Activated T-cell treated with anti-CD3 and anti-CD28 coated beads, Interleukin-2, amount 50 U/mL, for 1 hour (primary cell): ENCODE results near the gene FOXO3.
"Not testable (repeated sequence)": the region's sequence is repeated elsewhere in the genome, so short reads cannot be mapped to it uniquely, and the experiment has no call there.

Experiments
- DNase-seq: peaks from one replicate; pipeline ENCODE4 v3.0.0-alpha.2; 2020

The FOXO3 gene

DNA sequence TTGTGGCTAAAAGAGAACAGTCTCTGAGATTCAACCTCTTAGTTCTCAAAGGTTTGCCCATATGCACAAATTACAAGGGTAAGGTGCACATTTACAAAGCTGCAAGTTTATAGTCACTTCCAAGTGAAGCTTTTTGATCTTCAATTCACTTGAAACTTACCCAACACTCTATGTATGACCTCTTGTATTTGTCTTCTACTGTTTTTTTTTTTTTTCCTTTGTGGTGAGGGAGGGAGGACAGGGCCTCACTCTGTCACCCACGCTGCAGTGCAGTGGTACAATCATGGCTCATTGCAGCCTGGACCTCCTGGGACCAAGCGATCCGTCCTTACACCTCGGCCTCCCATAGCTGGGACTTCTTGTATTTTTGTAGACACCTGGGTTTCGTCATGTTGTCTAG is 4.5 kb upstream of the FOXO3 start:
- no peak for DNase-seq

DNA sequence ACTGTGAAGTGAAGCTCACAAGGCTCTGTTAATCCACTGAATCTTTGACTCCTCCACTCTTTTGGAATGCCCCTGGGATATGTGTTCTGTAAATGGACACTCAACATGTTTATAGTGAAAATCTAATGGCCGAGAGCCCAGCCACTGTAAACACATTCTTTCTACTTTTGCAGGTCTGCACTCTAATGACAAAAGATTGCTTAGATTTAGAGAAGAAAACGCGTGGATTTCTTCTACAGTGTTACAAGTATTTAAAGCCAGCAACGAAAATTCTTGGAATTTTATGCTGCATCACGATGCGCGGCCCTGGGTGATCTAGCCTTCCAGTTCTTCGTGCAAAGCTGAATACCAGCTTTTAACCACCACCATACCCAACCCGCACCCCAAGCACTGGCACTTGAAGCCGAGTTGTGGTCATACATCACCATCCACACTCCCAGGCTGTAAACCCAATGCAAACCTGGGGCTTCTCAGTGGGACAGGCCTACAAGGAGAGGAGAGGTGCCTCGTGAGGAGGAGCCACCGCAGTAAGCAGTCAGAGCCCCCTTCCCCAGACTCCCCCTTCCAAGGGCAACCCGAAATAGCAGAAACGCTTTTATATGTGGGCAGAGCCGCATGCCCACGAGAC is 3.7 kb upstream of the FOXO3 start:
- no peak for DNase-seq

DNA sequence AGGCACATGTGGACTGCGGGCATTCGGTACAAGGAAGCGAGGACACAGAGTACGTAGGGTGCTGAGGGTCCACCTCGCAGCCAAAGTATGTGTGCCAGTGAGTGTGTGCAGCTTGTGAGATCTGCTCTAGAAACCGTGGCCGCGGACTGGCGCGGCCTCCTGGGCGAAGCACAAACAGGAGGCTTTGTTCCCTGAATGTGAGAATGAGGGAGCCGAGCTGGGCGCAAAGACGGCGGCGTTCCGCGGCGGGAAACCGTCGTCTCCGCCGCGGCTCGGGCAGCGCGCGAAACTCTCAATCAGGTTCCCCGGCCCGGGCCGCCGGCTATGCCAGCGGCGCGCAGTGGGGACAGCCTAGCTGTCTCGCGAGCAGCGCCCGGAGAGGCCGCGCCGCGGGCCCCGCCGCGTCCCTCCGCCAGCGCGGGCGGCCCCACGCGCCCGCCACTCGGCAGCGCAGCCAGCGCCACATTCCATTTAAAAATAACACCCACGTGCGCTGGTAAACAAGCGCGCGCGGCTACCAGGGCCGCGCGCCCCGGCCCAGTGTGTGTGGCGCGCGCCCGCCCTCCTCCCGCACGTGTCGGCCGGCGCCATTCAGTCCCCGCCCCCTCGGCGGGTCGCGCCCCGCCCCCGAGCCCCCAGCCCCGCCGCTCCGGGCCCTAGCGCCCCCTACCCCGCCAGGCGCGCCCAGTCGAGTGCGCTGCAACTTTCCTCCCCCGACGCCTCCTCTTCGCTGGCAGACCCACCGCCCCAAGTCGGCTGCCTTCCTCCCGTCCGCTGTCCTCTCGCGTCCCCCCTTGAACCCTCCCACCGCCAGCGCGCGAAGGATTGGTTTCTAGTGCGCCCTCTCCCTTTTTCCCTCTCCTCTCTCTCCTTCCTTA is 3.0 kb upstream of the FOXO3 start:
- DNase-seq = peak; percentile 86

DNA sequence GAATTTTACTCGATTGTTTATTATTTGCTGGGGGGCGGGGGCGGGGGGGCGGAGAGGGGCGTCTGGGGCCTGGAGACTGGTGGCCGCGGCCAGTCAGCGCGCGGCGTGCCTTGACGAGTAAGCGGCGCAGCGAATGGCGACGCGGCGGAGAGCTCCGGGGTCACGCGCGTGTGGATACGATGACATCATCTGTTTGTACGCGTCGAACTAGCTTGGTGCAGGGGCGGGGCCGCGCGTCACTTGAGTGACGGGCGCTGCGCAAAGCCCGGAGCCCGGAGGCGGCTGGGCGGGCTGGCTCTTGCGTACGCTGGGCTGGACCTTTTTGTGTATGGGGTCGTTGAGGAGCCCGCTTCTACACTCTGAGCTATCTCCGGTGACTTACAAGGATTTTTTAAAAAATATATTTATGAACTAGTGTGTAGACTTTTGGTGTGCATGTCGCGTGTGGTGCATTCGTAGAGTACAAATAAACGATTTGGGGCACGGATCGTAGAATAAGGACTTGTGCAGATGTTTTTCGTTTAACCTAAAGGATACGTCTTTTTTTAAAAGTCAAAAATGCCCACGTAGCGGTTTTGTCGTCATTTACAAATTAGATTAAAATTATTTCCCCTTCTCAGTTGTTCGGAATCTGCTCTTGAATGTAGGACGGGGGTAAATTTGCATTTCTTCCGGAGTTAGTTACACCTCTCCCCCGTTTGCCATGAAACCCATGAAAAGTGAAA is 2.2 kb upstream of the FOXO3 start:
- DNase-seq = peak; percentile 94

- DNase-seq = peak; percentile 87
Measured at GRCh38 chr6:108559097-108559883, 1.4 kb upstream of the FOXO3 start.

DNA sequence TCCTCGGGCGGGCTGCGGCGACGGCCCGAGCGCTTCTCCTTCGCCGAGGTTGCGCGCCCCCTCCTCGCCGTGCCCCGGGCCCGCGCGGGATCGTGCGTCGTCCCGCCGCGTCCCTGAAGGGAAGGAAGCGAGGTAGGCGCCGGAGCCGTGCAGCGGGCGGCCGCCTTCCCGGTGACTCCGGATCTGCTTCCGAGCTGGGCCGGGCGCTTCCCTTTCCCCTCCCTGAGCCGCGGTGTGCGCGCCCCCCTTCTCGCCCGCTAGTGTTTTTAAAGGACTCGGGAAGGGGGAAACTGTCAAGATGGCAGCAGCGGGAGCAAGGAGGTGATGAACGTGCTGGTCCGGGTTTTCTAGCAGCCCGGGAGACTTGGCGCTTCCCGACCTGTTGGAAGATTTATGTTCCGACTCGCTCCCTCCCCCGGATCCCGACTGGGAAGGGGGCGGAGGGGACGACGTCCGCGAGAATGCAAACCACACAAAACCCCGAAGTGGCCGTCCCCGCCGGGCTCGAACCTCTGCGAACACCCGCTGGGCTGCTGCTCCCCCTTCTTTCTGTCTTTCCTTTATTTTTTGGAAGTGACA is 744 bp upstream of the FOXO3 start:
- DNase-seq = no peak

DNA sequence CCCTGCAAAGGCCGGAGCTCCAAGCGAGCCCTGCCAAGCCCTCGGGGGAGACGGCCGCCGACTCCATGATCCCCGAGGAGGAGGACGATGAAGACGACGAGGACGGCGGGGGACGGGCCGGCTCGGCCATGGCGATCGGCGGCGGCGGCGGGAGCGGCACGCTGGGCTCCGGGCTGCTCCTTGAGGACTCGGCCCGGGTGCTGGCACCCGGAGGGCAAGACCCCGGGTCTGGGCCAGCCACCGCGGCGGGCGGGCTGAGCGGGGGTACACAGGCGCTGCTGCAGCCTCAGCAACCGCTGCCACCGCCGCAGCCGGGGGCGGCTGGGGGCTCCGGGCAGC is 561 bp downstream of the FOXO3 start:
- DNase-seq = not testable (repeated sequence)

DNA sequence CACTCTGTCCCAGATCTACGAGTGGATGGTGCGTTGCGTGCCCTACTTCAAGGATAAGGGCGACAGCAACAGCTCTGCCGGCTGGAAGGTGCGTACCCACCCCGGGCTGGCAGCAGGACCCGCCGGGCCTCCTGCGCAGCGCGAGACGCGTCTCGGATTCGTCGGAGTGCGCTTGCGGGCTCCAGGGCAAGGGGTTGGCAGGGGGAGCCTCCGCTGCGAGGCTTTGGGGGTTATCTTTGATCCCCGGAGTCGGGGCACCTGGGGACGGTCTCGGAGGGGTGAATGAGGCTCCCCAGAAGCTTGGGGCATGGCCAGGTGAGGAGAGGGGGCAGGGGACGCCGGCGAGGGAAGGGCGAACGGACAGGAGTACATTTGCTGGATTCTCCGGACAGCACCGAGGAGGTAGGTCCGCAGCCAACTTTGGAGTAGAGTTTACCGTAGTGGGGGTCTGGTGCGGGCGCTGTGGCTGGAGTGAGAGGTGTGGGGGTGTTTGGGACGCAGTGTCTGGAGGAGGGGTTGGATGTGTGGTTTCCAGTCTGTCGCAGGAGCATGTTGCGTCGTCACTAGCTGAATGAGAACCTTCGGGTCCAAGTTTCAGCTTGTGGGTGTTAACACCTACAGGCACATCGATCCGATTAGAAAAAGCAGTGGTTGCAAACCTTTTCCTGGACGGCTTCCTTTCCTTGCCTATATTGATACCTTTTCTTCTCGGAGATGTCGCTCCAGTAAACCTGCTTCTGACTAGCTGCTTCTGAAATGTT is 1.2 kb downstream of the FOXO3 start:
- no peak for DNase-seq

DNA sequence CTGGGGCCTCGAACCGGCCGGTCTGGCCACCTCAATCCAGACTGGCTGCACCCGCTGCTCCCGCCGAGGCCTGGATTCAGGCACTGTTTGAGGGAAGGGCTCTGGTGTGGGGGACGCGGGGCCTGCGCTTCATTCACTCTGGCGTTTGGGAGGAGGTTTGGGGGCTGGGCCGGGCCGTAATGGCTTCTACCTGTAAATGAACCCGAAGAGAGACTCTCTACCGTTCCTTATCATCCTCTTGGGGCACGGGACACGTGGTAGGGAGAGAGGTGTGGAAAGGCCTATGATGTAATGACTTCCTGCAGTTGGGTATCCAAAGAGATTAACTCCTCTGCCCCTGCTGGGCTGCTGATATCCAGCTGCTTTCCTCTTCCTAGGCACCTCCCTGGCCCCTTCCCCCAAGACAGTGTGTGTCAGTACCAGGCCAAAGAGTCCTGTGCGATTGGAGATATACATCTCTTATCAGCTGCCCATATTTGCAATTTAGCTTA is 1.8 kb downstream of the FOXO3 start:
- DNase-seq = no peak

DNA sequence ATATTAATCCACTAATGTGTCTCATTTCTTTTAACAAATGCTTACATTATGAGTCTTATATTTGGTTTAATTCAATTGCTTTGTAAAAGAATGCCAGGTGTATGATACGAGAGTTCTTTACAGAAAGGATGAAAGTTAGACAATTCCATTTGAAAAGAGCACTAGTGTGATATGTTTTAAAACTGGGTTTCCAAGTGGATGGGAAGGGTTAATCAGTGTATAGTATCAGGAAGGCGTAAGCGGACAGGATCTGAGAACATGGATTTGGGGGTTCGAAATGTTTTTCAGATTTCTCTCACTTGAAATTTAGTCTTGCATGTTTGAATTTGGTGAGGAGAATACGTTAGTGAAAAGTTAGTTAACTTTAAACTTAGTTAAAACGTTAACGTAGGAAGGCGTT is 2.6 kb downstream of the FOXO3 start:
- DNase-seq = no peak

- DNase-seq = no peak
Measured at GRCh38 chr6:108564178-108564577, 3.5 kb downstream of the FOXO3 start.

- DNase-seq = no peak
Measured at GRCh38 chr6:108565091-108565766, 4.5 kb downstream of the FOXO3 start.

DNA sequence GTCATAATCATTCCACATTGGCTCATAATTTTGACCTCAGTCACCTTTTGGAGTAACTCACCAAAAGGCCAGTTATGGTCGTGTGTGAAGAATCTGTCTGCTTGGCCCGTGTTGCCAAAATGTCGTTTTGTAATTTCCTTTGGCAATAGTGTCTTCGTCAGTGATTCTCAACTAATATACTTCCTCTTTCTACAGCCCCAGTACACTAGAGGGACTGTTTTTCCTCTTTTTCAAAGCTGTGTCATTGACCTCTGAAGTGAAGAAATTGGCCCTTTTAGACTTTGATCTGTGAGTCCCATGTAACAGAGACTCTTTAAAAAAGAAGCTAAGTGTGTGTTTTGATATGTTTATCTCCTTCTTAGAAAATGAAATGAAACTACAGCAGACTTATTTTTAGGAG is 5.2 kb downstream of the FOXO3 start:
- no peak for DNase-seq

GRCh38 chr6:108566406-108566805 is 5.7 kb downstream of the FOXO3 start:
- no peak for DNase-seq

GRCh38 chr6:108568101-108568500 is 7.4 kb downstream of the FOXO3 start:
- no peak for DNase-seq

- DNase-seq = no peak
Measured at GRCh38 chr6:108568551-108569305, 8.0 kb downstream of the FOXO3 start.

DNA sequence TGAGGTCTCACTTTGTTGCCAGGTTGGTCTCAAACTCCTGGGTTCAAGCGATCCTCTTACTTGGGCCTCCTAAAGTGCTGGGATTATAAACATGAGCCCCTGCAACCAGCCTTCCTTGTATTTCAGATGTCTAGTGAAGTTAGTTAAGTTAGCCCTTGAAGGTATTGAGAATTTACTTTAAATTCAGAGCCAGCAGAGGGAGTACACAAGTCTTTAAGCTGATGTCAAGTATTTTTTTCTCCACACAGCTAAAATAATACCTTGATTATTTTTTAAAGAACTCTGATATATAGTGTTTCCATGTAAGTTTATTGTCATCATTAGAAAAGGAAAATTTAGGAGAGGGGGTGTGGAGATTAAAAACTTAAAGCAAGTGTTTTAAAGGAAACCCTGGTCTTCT is 9.8 kb downstream of the FOXO3 start:
- DNase-seq = no peak

DNA sequence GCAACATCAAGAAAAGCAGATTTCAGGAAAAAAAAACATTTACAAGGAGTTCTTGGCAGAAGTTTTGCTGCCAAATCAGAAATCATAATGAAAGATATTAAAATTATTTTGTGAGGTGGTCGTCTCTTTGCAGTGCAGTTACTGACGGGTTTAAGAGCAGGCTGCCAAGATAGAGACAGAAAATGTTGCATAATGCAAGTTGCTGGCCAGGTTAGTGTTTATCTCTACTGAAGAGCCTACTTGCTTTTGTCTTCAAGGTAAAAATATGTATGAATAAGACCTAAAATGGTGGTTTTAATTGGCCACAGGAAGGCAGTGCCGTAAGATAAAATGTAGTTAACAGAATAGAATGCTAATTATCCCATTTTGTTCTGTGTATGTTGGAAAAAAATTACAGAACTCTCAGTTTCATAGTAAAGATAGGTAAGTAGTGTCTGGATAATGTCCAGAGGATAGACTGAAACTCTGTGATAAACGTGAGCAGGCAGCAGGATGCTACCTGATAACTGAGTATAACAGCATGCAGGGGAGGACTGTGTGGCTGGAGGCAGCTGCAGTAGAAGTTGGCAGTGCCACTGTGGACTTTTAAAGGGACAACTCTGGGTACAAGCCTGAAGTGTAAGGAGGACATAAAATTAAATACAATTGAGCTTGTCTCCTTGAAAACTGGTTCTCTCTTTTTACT is 13.9 kb downstream of the FOXO3 start:
- DNase-seq = no peak

- DNase-seq = no peak
Measured at GRCh38 chr6:108575905-108576494, 15.3 kb downstream of the FOXO3 start.
